ENCODE data around the gene DHRS3.
"Not testable (repeated sequence)": the region's sequence is repeated elsewhere in the genome, so short reads cannot be mapped to it uniquely, and the experiment has no call there.

DHRS3 gene

DNA sequence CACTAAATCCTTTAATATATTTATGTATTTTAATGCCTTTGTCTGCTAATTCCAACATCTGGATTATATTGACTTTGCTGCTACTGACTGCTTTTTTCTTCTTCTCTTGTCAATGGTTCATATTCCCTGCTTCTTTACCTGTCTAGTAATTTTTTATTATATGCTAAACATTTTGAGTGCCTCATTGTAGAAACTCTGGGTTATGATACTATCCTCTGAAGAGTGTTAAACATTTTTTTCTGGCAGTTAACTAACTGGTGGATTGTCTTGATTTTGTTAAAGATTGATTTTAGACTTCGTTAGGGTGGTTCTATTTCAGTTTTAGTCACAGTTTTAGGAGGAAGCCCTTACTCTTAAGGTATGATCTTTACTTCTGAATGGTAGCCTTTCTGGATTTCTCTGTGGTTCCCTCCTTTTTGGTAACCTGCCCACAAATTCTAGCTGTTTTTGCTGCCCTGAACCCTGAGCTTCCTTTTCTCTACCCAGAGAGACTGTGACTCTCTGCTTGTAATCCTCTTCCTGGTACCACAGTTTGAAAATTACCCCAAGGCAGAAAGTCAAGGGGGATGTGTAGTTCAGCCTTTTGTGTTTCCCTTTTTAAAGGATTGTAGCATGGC, 81.9 kb downstream of the DHRS3 start:
- no peak for DNase-seq

- no peak for DNase-seq
Observed at GRCh38 chr1:12532405-12533315, 85.3 kb downstream of the DHRS3 start.

GRCh38 chr1:12531179-12531499, 86.9 kb downstream of the DHRS3 start:
- DNase-seq = no peak

GRCh38 chr1:12530462-12531178, 87.4 kb downstream of the DHRS3 start:
- no peak for DNase-seq

DNA sequence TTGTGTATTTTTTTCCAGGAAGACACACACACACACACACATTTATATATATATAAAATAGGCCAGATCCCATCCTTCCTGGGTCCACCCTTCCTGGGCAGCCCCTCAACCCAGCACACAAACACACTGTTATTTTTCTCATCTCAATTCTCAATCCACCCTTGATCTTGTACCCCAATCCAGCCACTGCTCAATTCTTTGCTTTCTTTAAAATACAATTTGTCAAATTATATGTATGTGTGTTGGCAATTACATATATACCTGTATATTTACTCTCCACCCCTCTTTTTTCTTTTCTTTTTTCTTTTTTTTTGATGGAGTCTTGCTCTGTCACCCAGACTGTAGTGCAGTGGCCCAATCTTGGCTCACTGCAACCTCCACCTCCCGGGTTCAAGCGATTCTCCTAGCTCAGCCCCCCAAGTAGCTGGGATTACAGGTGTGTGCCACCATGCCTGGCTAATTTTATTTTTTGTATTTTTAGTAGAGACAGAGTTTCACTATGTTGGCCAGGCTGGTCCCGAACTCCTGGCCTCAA, 88.3 kb downstream of the DHRS3 start:
- DNase-seq = no peak

GRCh38 chr1:12528021-12528852, 89.8 kb downstream of the DHRS3 start:
- no peak for DNase-seq

DNA sequence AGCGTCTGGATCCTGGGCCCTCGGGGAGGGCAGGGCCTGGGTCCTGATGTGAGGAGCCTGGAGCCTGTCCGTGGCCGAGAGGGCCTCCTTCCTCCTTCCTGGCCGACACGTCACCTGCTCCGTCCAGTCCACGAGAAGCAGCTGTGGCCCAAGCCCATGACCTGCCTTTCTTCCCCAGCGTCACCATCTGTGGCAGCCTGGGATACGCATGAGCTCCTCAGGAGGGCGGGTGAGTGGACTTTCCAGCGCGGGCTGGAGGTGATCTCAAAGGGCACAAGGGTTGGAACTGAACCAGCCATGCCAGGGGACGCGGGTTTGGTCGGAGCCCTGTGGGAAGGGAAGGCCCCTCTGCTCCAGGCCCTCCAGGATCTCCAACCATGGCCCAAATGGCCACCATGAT, 90.4 kb downstream of the DHRS3 start:
- DNase-seq = no peak

DNA sequence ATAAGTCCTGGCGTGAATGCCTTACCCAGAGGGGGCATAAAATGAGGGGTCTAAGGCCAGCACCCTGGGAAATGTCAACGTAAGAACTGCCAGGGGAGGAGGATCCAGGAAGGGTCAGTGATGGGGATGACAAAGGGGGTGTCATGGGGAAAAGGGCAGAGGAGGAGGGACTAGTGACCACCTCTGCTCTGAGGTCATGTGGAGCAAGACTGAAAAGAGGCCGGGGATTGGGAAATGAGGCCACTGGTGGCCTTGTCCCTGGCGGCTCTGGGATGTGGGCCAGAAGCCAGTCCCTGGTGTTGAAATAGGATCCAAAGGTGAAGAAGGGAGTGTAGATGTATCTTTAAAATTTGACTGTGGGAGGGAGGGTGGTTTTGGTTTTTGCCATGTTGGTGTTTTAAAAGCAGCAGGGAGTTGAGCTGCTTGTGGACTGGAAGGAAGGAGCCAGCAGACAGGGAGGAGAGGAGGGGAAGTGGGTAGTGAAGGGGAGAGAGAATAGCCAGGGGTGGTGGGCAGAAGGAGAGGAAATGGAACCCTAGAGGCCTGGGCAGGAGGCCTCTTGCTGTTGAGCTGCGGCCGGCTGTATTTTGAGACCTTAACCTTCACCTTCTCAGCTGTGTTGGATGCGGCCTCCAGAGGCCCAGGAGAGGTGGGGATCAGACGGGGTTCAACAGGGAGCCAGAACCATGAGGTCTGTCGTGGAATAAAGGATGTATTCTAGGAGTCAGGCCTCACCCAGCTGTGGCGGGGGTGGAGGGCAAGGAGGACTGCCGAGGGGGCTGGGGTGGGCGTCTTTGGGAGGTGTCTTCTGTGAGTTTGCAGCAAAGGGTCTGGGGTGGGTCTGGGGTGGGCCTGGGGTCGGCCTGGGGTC, 92.5 kb downstream of the DHRS3 start:
- no peak for DNase-seq

DNA sequence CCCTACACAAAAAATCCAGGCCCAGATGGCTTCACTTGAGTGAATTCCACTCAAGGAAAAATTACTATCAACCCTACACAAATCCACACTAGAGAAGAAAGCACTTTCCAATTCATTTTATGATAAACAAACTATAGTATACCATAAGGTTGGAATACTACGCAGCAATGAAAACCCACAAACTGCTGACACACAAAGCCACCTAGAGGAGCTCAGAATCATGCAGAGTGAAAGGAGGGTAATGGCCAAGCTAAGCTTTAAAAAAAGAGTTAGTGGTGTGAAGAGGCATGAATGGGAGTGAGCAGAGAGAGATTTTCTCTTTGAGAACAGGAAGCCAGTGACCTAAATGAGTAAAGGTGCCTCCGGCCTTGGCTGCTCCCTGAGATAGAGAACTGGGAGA, 93.7 kb downstream of the DHRS3 start:
- DNase-seq = no peak

DNA sequence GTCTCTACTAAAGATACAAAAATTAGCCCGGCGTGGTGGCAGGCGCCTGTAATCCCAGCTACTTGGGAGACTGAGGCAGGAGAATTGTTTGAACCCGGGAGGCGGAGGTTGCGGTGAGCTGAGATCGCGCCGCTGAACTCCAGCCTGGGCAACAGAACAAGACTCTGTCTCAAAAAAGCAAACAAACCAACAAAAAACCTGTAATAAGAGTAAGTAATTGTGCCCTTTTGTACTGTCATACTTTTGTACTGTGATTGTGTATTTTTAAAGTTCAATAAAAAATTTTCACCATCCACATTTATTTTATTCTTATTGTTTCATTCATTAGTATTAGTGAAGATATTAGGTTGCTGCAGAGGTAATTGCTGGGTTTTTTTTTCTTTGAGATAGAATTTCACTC, 95.2 kb downstream of the DHRS3 start:
- not testable (repeated sequence) for DNase-seq

- no peak for DNase-seq
Observed at GRCh38 chr1:12521096-12521495, 96.9 kb downstream of the DHRS3 start.

DNA sequence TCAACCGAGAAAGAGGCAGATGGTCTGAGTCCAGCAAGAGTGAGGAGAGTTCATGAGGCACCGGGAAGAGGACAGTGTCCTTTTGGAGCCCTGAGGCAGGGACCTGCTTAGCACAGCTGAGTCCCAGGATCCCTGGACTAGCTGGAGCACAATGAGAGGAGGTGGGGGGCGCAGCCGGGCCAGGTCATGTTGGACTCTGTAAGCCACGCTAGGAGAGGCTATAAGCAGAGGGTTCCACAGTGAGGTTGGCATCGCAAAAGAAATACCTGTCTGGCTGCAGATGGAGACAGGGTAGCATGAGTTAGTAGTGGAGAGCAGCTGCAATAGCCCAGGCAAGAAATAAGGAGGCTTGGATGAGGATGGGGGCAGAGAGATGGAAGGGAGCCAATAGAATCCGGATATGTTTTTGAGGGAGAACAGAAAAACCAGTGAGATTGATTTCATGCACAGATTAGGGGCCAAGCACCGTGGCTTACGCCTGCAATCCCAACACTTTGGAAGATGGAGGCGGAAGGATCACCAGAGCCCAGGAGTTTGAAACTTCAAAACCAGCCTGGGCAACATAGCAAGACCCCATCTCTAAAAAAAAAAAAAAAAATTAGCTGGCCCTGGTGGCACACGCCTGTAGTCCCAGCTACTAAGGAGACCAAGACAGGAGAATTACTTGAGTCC, 98.2 kb downstream of the DHRS3 start:
- no peak for DNase-seq

GRCh38 chr1:12518931-12519692, 98.9 kb downstream of the DHRS3 start:
- no peak for DNase-seq

Measured in activated T-cell treated with anti-CD3 and anti-CD28 coated beads, Interleukin-2, amount 50 U/mL, for 1 hour (primary cell).